ENCODE measurements around the gene TMEM207. TPM values are rescaled to one million over a fixed set of nuclear protein-coding genes. Genes with fewer than 3 reads are reported as not detected.

Gene TMEM207
- total RNA-seq, 4 donors from 2014 or later, result not detected

GRCh38 chr3:190399677-190400076, 50.0 kb downstream of the TMEM207 start:
- DNase-seq (ENCODE audit: low spot score in 2 of 2), result no peak
- no peak overlapping the region for H3K4me3 ChIP-seq (ENCODE audit: low read depth, poor library complexity, severe bottlenecking)
- intact Hi-C loops (cut with DNase I; ENCODE audit: low total_unique reads), result no loop called here
- no peak for TF ChIP-seq POLR2A (IDR thresholded peaks at IDR 0.05)
- 94 to 96% methylated on average over 8 of the region's 8 CpGs for WGBS, 2 donors

- intact Hi-C loops (cut with DNase I; ENCODE audit: low total_unique reads), result no loop called here
- WGBS, 2 donors, result 71 to 83% methylated on average over 4 of the region's 4 CpGs
- TF ChIP-seq, protein P1, sequence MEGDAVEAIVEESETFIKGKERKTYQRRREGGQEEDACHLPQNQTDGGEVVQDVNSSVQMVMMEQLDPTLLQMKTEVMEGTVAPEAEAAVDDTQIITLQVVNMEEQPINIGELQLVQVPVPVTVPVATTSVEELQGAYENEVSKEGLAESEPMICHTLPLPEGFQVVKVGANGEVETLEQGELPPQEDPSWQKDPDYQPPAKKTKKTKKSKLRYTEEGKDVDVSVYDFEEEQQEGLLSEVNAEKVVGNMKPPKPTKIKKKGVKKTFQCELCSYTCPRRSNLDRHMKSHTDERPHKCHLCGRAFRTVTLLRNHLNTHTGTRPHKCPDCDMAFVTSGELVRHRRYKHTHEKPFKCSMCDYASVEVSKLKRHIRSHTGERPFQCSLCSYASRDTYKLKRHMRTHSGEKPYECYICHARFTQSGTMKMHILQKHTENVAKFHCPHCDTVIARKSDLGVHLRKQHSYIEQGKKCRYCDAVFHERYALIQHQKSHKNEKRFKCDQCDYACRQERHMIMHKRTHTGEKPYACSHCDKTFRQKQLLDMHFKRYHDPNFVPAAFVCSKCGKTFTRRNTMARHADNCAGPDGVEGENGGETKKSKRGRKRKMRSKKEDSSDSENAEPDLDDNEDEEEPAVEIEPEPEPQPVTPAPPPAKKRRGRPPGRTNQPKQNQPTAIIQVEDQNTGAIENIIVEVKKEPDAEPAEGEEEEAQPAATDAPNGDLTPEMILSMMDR (IDR thresholded peaks at IDR 0.05), result no peak
- no peak for TF ChIP-seq POLR2A (IDR thresholded peaks at IDR 0.05)
- no peak for DNase-seq (ENCODE audit: low spot score in 2 of 2)
- no peak overlapping the region for H3K4me3 ChIP-seq (ENCODE audit: low read depth, poor library complexity, severe bottlenecking)
These were observed 51.8 kb downstream of the TMEM207 start for GRCh38 chr3:190397889-190398288.

GRCh38 chr3:190396001-190396400, 53.7 kb downstream of the TMEM207 start:
- H3K4me3 ChIP-seq (ENCODE audit: low read depth, poor library complexity, severe bottlenecking), result no peak overlapping the region
- intact Hi-C loops (cut with DNase I; ENCODE audit: low total_unique reads), result no loop called here
- no peak for DNase-seq (ENCODE audit: low spot score in 2 of 2)
- TF ChIP-seq POLR2A (IDR thresholded peaks at IDR 0.05), result no peak
- TF ChIP-seq, protein P1 (IDR thresholded peaks at IDR 0.05), result no peak

GRCh38 chr3:190388703-190389102, 61.0 kb downstream of the TMEM207 start:
- intact Hi-C loops (cut with DNase I; ENCODE audit: low total_unique reads), result no loop called here
- H3K4me3 ChIP-seq (ENCODE audit: low read depth, poor library complexity, severe bottlenecking), result no peak overlapping the region
- 59 to 75% methylated on average over 3 of the region's 3 CpGs for WGBS, 2 donors
- no peak for DNase-seq (ENCODE audit: low spot score in 2 of 2)
- TF ChIP-seq, protein P1 (IDR thresholded peaks at IDR 0.05), result no peak
- no peak for TF ChIP-seq POLR2A (IDR thresholded peaks at IDR 0.05)

DNA sequence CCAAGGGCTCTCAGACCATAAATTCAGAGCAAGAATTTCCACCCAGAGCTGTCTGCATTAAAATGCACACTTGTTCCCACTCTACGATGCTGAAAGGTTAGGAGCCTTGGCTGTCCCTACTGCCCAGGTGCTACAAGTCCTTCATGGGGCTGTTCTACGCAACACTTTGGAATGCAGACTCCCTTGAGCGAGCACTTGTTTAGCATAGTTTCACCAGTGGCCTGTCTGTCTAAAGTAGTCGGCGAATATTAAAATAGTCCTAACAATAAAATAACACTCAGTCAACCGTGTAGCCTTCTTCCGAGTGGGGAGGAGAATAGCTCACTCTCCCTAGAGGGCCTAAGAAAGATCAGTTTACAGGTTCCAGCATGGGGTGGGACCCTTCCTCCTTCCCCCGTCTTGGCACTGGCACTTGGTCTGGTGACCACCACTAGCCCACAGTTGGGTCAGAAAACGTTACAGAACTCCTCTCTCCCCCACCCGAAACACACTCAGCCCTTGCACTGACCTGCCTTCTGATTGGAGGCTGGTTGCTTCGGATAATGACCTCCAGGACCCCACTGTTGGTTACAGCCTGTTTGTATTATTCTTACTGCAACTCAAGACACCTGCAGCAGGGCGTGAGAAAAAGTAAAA, 62.0 kb downstream of the TMEM207 start, which contains the start of gene CLDN16:
Gene CLDN16 (plus strand): TSS at position 586 of the 636 bp plus-strand sequence. CDS start 167 bp downstream, outside the sequence.
- 88 to 89% methylated on average over 12 of the region's 12 CpGs for WGBS, 2 donors
- DNase-seq (ENCODE audit: low spot score in 2 of 2), result no peak
- H3K4me3 ChIP-seq (ENCODE audit: low read depth, poor library complexity, severe bottlenecking), result no peak within 1 kb of the TSS
- no peak for TF ChIP-seq POLR2A (IDR thresholded peaks at IDR 0.05)
- intact Hi-C loops (cut with DNase I; ENCODE audit: low total_unique reads), result no loop called here

DNA sequence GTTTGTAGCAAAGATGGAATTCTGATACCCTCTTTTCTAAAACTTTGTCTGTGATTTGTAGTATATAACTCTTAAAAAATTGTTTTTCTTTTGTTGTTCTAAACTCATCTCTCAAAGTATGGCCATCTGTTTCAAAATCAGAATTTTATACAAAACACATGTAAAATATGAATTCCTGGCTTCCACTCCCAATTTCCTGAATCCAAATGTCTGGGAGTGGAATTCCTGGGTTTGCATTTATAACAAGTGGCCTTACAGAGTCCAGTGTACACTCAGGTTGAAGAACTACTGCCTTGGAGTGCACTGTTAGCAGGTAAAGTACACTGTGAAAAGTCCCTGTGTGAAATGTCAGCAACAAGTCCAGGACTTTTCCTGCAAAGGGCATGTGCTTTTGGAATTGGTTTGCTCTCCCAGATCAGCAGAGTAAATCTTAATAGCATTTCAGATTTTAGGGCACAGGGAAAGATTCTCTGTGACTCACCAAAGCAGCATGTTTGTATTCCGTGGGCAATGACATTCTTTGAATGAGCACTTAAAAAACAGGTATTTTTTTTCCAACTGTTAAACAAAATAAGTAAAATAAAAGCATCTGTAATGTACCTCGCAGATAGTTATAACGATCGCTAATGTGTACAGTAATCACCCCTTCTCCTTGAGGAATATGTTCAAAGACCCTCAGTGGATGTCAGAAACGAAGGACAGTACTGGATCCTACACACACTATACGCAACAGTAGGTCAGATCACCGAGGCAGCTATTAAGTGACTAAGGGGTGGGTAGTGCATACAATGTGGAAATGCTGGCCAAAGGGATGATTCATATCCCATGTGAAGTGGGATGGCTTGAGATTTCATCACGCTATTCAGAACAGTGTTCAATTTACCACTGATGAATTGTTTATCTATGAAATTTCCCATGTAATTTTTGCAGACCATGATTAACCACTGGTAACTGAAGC, 63.7 kb downstream of the TMEM207 start:
- WGBS, 2 donors, result 36 to 39% methylated on average over 8 of the region's 8 CpGs
- intact Hi-C loops (cut with DNase I; ENCODE audit: low total_unique reads), result no loop called here
- H3K4me3 ChIP-seq (ENCODE audit: low read depth, poor library complexity, severe bottlenecking), result no peak overlapping the region
- peak in 1 of 2 donors; percentile 44 for DNase-seq (ENCODE audit: low spot score in 2 of 2)
- no peak for TF ChIP-seq POLR2A (IDR thresholded peaks at IDR 0.05)
- TF ChIP-seq, protein P1 (IDR thresholded peaks at IDR 0.05), result no peak

Data from lower leg skin (tissue), 4 donors.